ENCODE data around the gene CACNA2D4.
A peak's percentile ranks its signal among the peaks of the same experiment; 100 is the strongest.

CACNA2D4 gene

DNA sequence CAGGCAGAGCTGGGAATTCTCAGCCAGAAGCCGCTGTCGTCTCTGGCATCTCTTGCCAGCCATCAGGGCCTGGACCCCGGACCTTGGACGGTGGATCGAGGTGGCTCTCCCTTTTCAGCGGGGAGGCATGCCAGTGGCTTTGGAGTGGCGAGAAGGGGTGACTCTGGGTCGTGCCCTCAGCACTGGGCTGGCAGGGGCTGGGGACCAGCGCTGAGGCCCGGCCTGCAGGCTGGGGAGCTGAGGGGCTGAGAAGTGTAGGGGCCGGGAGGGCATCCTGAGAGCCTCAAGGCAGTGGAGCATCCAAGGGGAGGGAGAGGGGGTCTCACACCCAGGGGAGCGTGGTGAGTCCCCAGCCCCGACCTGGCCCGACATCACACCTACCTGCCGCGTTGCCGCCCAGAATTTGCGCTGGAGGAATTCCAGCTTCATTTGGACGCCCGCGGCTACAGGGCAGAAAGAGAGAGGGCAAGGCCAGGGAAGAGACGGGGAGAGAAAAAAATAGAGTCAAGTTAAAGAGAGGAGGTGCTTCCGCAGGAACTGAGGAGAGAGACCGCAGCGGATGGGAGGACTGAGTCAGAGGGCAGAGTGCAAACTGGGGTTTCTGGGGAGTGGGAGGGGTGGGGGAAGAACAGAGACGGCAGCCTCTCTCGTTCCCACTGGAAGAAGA, 107.0 kb downstream of the CACNA2D4 start:
- DNase-seq: no peak

GRCh38 chr12:1810931-1811280, 107.5 kb downstream of the CACNA2D4 start:
- no peak for DNase-seq

DNA sequence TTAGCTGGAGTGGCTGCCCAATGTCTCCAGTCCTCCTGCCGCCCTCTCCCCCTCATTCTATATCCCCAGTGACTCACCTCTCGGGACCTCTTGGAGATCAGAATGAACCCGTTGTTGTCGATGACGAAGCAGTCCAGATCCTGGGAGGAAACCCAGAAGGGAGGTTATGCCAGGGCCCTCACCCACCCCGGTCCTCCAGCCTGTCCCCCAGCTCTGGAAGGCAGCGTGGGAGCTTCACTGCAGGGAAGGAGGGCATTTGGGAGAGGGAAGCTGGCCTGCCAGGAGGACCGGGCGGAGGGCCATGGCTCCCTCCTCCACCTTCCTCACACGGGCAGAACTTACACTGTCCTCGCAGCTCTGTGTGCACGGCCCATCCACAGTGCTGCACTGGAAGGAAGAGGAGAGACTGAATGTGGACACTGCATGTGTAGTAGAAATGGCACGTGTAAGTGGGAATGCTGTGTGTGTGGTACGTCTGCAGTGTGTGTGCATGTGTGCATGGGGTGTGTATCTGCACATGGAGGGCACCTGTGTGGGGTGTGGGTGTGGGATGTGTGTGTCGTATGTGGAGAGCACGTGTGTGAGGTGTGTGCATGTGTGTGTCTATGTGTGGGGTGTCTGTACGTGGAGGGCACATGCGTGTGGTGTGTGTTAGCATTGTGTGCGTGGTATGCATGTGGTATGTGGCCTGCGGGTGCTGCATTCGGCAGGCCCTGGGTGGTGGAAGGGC, 108.1 kb downstream of the CACNA2D4 start:
- no peak for DNase-seq

- DNase-seq: no peak
These were observed 108.8 kb downstream of the CACNA2D4 start for GRCh38 chr12:1809591-1810190.

DNA sequence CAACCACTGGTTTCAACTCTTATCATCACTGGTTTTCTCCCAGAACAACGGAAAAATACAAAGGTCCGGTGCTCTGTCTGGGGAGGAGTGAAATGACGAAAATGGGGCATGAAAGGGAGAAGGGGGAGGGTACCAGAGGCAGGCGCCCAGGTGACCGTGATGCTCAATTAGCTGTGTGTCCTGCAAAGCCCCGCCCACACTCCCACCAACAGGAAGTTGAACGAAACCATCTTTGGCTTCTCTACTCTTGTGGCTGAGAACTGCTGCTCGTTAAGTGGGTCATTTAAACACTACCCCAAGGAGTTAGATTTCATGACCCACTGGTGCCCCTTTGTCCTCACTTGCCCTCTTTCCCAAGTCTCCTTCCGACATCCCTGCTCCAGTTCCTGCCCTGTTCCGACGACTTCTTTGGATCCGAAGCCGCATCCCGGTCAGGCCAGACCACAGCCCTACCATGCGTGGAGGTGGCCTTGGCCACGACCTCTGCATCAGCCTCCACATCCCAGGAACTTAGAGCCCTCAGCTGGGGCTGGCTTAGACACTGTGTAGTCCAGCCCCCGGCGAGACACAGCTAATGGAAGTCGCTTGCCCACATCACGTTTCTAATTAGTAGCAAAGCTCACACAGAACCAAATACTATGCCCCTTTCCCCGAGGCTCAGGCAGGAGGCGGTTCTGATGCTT, 109.5 kb downstream of the CACNA2D4 start:
- DNase-seq: no peak

DNA sequence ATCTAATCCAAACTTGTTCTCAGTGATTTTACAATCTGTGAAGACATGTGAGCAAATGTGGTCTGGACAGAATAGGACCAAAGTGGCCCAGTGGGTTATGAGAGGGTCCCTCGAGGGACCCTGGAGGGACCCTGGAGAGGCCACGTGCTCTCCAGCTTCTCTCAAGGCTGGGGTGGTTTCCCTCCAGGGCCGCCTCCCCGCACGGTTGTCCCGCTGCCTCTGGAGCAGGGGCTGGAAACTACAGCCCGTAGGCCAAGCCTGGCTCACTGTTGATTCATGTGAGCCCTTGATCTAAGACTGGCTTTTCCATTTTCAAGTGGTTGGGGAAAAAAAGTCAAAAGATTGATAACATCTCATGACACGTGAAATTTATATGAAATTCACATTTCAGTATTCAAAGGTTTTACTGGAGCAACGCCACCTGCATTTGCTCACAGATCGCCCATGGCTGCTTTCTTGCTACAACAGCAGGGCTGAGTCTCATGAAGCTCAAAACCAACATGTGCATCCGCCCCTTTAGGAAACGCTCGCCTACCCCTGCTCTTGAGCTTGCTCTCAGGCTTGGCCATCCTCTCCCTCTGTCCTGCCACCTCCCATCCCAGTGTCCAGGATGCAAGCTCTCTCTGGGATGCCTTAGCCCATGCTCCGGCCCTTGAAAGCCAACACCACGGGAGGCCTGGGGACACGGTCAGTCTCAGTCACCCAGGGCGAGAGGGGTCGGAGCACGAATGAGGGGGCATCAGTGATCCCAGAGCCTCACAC, 110.2 kb downstream of the CACNA2D4 start:
- no peak for DNase-seq

- DNase-seq: no peak
These were observed 111.2 kb downstream of the CACNA2D4 start for GRCh38 chr12:1807087-1807860.

DNA sequence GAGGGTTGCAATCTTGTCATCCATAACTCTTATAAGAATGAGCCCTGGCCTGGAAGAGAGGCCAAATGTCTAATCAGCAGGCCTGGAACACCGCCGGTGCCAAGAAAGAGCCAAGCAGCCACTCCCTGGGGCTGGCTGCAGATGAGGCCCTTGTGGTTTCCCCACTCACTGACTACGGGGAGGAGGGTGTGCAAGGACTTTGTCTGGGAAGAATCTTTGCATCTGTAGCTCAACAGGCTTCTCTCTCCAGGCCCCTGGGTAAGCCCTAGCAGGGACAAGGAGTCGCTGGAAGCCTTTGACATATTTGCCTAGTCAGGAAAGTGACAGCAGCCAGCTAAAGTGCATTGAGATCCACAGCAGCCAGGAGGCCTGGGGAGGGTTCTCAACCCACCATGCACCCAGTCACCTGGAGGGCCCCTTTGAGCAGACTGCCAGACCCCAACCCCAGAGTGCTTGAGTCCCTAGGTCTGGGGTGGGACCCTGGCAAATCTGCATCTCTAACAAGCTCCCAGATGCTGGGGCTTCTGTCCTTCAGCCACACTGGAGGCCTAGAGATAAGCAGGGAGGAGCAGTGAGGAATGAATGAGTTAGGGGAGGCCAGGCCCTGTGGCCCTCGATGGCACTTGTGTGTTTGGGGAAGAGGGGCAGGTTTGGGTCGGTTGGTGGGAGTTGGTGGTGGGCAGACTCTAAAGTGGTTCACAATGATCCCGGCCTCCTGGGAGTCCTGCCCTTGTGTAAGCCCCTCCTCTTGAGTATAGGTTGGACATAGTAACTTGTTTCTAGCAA, 112.0 kb downstream of the CACNA2D4 start:
- DNase-seq: no peak

DNA sequence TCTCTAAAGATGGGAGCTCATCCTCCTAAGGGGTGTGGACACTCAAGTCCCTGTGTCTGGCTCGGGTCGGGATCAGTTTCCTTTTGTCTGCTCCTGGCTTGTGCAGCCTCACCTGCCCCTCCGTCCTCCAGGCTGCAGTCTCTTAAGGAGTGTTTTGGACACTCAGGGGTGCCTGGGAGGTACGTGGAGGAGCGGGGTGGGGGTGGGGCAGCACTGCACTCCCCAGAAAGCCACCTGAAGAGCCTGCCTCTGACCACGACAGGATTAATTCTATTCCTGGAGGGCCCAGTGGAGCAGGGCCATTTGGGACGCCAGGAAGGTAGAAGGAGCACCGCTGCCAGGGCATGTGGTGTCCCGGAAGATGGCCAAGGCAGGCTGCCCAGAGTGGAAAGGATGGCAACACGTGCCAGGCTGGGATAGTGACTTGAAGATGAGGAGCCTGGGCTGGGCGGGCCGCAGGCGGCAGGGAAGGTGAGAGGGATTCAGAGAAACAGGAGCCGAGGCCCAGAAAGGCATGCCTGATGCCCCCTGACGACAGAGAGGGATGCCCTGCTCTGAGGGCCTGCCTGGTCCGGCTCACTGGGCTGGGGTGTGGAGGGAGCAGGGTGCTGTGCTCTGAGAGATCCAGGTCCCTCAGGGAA, 112.9 kb downstream of the CACNA2D4 start:
- no peak for DNase-seq

DNA sequence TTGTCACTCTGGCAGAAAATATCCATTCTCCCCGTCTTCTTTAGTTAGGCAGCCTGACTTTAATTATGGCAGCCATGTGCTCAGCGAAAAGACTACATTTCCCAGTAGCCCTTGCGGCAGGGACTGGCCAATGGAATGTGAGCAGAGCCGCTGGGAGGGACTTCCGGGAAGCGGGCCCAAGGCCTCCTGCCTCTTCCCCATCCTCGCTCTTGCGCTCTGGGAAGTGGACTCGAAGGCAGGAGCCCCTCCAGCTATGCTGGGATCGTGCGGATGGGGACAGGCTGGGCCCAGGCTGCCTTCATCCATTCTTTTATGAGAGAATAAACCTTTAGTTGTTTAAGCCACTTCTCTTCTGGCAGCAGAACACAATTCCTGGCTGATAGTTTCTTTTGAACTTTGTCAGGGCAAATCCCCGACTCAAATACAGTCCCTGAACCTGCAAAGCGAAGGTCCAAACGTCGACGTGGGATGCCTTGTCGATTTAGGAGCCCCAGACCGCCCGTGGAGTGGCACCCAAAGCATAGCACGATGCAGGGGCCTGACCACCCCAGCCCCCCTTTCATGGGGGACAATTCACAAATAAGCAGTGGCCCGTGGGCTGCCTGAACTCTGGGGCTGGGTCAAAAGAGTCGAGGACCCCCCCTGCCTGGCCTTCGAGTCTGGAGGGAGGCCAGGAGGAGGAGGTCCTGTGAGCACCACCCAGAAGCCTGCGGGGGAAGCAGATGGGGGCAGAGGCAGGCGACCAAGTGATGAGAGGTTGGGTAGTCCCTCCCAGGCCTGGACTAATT, 113.7 kb downstream of the CACNA2D4 start:
- peak; percentile 95 for DNase-seq

DNA sequence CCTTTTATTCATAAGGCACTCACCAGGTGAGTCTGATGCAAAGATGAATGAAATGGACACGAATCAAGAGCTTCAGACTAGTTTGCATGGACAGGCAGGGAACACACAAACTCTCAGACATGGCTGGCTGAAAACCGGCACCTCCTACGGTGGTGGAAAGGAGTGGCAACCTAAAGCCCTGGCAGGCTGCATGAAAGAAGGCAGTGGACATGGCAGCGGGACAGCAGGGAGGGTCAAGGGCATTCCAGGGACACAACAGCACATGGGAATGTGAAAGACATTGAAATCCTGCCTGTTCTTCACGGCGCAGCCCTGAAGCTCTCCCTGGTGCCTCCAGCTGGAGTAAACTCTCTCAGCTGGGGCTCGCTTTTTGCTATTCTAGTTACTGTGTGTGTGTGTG, 114.7 kb downstream of the CACNA2D4 start:
- DNase-seq: no peak

GRCh38 chr12:1801303-1801975, 117.0 kb downstream of the CACNA2D4 start:
- DNase-seq: no peak

GRCh38 chr12:1800401-1801302, 117.8 kb downstream of the CACNA2D4 start:
- DNase-seq: no peak

- no peak for DNase-seq
These were observed 118.5 kb downstream of the CACNA2D4 start for GRCh38 chr12:1799882-1800400.

DNA sequence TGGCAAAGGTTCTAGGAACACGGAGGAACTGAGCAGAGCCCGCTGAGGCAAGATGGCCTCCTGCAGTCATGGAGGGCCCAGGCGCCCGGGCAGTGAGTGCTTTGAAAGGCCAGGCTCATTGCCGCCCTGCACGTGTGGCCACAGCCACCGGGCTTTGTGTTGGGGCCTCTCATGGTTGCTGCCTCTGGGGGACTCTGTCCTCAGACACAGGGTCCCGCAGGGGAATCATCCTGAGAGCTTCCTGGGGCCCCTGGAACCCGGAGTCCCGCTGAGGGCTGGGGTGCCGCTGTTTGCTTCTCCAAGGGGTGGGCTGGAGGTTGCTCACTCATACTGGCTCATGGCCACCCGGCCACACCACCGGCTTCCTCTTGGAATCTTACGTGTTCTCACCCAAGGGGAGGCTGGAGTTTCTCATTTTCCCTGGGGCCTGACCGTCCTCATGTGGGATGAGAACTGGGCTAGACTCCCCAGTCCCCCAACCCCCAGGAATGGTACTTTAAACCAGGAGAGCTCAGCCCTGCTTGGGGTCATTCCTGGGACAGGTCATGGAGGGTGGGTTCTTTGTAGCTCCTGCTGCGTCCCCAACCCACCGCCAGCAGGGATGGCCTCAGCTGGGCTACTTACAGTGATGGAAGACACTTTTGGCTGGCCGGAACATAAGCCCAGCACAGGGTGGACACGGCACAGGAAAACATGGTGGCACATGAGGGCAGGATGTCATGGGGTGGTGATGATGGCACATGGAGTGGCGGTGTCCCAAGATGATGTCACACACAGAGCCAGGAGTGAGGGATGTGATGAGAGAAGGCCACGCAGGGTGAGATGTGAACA, 119.2 kb downstream of the CACNA2D4 start:
- no peak for DNase-seq

- DNase-seq: no peak
These were observed 119.8 kb downstream of the CACNA2D4 start for GRCh38 chr12:1798641-1799020.

DNA sequence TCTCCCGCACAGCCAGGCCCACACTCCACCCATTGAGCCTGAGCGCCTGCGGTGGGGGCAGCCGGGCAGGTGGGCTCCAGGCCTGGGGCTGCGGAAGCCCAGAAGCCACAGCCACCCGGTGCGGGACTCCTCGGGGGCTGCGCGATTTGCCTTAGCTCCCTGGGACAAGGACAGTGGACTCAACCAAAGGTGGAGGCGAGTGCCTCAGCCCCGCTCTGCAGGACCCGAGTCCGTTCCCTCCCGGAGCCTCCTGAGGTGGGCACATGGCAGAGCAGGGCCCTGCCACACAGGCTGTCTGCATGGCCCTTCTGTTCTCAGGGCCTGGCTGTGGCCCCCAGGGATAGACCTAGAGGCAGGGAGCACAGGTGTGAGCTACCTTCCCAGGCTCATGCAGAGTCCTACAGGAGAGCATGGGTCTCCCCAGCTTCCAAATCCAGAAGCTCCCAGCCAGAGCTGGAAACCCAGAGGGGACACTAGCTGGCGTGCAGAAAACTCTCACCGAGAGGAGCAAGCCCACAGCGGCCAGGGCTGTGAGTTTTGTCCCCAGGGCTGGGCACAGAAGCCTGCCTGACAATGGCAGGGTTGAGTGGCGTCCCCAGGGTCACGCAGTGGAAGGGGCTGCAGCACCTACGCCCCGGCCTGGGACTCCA, 120.3 kb downstream of the CACNA2D4 start:
- no peak for DNase-seq
